Fibroblast of skin of scalp (primary cell): ENCODE data around the gene NKAIN2.
"Not testable (repeated sequence)": the region's sequence is repeated elsewhere in the genome, so short reads cannot be mapped to it uniquely, and the experiment has no call there.

Experiments
- DNase-seq: peaks from one replicate; pipeline ENCODE4 v3.0.0-alpha.2; 2013

The NKAIN2 gene

GRCh38 chr6:123972600-123973294 lies 169.1 kb downstream of the NKAIN2 start:
- DNase-seq: no peak

- DNase-seq: no peak
Observed at GRCh38 chr6:123980311-123980710, 176.6 kb downstream of the NKAIN2 start.

- DNase-seq: no peak
Observed at GRCh38 chr6:123986938-123987337, 183.3 kb downstream of the NKAIN2 start.

- not testable (repeated sequence) for DNase-seq
Observed at GRCh38 chr6:123989918-123990317, 186.3 kb downstream of the NKAIN2 start.

GRCh38 chr6:123990376-123990775 lies 186.7 kb downstream of the NKAIN2 start:
- DNase-seq: no peak

GRCh38 chr6:123994168-123994567 lies 190.5 kb downstream of the NKAIN2 start:
- no peak for DNase-seq

- DNase-seq: no peak
Observed at GRCh38 chr6:123994891-123995635, 191.4 kb downstream of the NKAIN2 start.

GRCh38 chr6:123997223-123997622 lies 193.6 kb downstream of the NKAIN2 start:
- DNase-seq: peak; percentile 1

GRCh38 chr6:124002377-124003081 lies 198.9 kb downstream of the NKAIN2 start:
- DNase-seq: no peak

- no peak for DNase-seq
Observed at GRCh38 chr6:124007266-124007665, 203.6 kb downstream of the NKAIN2 start.

GRCh38 chr6:124008000-124008987 lies 204.6 kb downstream of the NKAIN2 start:
- DNase-seq: no peak

GRCh38 chr6:124008988-124009765 lies 205.5 kb downstream of the NKAIN2 start:
- no peak for DNase-seq

GRCh38 chr6:124010574-124010973 lies 206.9 kb downstream of the NKAIN2 start:
- no peak for DNase-seq

GRCh38 chr6:124011180-124011579 lies 207.5 kb downstream of the NKAIN2 start:
- DNase-seq: no peak

GRCh38 chr6:124022051-124022450 lies 218.4 kb downstream of the NKAIN2 start:
- DNase-seq: not testable (repeated sequence)

- DNase-seq: no peak
Observed at GRCh38 chr6:124022641-124023040, 219.0 kb downstream of the NKAIN2 start.

- no peak for DNase-seq
Observed at GRCh38 chr6:124026694-124027093, 223.0 kb downstream of the NKAIN2 start.

GRCh38 chr6:124027392-124027791 lies 223.7 kb downstream of the NKAIN2 start:
- no peak for DNase-seq

GRCh38 chr6:124028117-124028516 lies 224.5 kb downstream of the NKAIN2 start:
- peak; percentile 1 for DNase-seq

- DNase-seq: no peak
Observed at GRCh38 chr6:124029567-124029966, 225.9 kb downstream of the NKAIN2 start.

GRCh38 chr6:124033501-124033900 lies 229.8 kb downstream of the NKAIN2 start:
- no peak for DNase-seq
